NCI-H446 treated with DMSO at 0.1 percent for 48 hours (cell line): ENCODE measurements around the gene FRMD8.
A peak's percentile ranks its signal among the peaks of the same experiment; 100 is the strongest.

ENCODE experiments used
- DNase-seq: peaks from one replicate; lab custom pipeline; 2025; lab: John Stamatoyannopoulos, UW

Gene FRMD8

GRCh38 chr11:65386307-65387140 is at the start of gene FRMD8:
Gene FRMD8 (plus strand): TSS chr11:65386637. CDS start chr11:65387037, 400 bp downstream.
- peak; percentile 51 for DNase-seq

- DNase-seq, result no peak
Measured at GRCh38 chr11:65338676-65339075, 47.8 kb upstream of the FRMD8 start.

GRCh38 chr11:65340226-65340625 is 46.2 kb upstream of the FRMD8 start:
- no peak for DNase-seq

- DNase-seq, result no peak
Measured at GRCh38 chr11:65341856-65342255, 44.6 kb upstream of the FRMD8 start.

GRCh38 chr11:65351511-65351910 is 34.9 kb upstream of the FRMD8 start:
- no peak for DNase-seq

- no peak for DNase-seq
Measured at GRCh38 chr11:65352783-65353182, 33.7 kb upstream of the FRMD8 start.

DNA sequence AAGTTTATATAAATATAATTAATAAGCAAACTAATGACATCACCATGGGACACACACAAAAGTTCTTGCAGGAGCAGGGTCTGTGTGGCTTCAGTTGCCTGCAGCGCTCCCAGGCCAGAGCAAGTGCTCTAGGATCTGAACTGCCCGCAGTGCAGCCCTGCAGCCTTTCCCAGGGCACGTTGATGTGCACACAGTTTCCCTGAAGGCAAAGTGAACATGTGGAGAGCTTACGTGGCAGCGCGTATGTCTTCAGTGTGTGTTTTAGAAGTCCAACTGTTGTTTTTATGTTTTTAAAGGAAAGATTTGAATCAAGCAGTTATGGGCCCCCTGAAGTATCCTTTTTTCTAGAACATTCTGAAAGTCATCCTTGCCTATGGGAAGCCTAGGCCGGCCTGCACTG is 33.1 kb upstream of the FRMD8 start:
- DNase-seq, result no peak

DNA sequence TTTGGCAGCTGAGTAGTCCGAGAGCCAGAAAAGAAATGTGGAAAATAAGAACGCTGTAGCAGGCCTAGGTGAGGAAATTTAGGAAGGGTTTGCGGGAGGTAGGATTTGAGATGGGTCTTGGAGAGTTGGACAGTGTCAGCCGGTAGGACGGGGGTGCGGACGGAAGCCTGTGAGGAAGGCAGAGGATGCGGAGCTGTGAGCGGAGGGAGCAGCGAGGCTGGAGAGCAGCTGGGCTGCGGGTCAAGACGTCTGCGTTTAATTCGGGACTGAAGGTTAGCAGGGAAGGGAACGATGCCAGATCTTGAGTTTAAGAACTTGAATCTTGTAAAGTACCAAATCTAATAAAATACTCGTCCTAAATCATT is 32.6 kb upstream of the FRMD8 start:
- DNase-seq, result no peak

GRCh38 chr11:65354265-65355012 is 32.0 kb upstream of the FRMD8 start, which contains the start of gene TIGD3:
Gene TIGD3 (plus strand): TSS chr11:65354751. CDS start chr11:65355809, 1,058 bp downstream.
- DNase-seq, result peak; percentile 91

- no peak for DNase-seq
Measured at GRCh38 chr11:65355013-65355775, 31.2 kb upstream of the FRMD8 start.

DNA sequence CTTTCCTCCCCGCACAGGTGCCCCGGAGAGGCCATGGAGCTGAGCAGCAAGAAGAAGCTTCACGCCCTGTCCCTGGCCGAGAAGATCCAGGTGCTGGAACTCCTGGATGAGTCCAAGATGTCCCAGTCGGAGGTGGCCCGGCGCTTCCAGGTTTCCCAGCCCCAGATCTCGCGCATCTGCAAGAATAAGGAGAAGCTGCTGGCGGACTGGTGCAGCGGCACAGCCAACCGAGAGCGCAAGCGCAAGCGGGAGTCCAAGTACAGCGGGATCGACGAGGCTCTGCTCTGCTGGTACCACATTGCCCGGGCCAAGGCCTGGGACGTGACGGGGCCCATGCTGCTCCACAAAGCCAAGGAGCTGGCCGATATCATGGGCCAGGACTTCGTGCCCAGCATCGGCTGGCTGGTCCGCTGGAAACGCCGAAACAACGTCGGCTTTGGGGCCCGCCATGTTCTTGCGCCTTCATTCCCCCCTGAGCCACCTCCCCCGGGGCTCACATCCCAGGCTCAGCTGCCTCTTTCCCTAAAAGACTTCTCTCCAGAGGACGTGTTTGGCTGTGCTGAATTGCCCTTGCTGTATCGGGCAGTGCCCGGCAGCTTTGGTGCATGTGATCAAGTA is 30.6 kb upstream of the FRMD8 start:
- no peak for DNase-seq

DNA sequence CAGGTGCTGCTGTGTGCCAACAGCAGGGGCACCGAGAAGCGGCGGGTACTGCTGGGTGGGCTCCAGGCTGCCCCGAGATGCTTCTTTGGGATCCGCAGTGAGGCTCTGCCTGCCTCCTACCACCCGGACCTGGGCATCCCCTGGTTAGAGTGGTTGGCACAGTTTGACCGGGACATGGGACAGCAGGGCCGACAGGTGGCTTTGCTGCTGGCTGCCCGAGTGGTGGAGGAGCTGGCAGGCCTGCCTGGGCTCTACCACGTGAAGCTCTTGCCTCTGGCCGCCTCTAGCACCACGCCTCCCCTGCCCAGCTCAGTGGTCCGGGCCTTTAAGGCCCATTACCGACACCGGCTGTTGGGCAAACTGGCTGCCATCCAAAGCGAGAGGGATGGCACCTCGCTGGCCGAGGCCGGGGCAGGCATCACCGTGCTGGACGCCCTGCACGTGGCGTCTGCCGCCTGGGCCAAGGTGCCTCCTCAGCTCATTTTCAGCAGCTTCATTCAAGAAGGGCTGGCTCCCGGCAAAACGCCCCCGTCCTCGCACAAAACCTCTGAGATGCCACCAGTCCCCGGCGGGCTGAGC is 30.0 kb upstream of the FRMD8 start:
- DNase-seq, result no peak

DNA sequence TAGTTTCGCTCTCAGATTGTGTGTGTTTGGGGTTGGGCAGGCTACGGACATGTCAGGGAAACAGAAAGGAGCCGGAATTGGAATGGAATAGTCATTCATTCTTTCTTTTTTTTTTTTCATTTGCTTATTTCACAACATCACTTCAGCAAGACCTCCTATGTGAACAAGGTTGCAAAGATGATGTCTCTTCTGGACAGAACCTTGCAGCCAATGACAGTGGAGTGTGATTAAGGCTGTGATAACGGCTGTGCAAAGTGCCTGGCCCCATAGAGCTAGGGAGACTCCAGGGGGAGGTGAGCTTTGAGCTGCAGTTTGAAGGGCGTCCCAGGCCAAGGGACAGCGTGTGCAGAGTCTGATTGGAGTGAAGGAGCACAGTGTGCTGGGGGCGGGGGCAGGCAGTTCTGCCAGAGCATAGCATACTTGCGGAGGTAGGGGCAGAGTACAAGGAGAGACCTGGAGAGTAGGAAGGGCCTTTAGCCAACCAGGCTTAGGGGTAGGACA is 28.5 kb upstream of the FRMD8 start:
- no peak for DNase-seq

DNA sequence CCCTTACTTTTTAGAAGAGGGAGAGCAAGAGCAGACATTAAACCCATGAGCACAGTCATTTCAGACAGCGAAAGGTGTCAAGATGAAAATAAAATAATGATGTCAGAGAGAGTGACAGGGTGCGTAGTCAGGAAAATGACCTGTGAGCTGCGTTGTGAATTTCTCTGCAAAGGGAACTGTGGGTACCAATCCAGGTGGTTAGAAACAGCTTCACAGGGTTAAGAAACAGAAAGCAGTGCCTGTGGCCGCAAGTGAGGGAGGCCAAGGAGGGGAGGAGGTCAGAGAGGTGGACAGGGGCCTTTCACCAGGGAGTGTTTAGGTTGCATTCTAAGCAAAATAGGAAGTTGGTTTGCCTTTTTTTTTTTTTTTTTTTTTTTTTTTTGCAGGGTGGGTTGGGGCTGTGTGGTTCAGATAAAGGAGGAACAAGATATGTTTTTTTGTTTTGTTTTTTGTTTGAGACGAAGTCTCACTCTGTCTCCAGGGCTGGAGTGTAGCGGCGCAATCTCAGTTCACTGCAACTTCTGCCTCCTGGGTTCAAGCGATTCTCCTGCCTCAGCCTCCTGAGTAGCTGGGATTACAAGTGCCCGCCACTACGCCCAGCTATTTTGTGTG is 24.0 kb upstream of the FRMD8 start:
- no peak for DNase-seq

DNA sequence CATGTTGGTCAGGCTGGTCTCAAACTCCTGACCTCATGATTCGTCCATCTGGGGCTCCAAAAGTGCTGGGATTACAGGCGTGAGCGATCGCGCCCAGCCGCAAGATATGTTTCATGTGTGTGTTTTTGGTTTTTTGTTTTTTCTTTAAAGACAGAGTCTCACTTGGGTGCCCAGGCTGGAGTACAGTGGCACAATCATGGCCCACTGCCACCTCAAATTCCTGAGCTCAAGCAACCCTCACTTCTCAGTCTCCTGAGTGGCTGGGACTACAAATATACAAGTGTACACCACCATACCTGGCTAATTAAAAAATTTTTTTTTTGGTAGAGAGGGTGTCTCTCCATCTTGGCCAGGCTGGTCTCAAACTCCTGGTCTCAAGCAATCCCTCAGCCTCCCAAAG is 23.5 kb upstream of the FRMD8 start:
- no peak for DNase-seq

- DNase-seq, result no peak
Measured at GRCh38 chr11:65363770-65364169, 22.7 kb upstream of the FRMD8 start.

DNA sequence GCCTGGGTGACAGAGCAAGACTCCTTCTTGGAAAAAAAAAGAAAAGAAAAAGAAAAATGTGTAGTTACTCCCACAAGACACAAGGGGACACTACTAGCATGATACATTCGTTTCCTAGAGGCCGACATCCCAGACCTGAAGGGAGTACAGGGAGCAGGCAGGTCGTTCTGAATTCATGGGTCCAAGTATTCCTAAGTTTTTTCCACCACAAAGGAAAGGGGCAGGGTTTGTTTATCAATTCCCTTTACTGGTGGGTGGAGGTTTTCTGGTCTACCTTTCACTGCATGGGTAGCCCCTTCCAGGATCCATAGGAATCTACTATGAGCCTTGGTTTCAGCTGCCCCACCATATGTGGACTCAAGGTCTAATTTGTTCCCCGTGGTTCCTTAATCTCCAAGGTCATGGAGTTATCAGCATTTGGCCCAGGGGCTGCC is 20.1 kb upstream of the FRMD8 start:
- peak; percentile 74 for DNase-seq

DNA sequence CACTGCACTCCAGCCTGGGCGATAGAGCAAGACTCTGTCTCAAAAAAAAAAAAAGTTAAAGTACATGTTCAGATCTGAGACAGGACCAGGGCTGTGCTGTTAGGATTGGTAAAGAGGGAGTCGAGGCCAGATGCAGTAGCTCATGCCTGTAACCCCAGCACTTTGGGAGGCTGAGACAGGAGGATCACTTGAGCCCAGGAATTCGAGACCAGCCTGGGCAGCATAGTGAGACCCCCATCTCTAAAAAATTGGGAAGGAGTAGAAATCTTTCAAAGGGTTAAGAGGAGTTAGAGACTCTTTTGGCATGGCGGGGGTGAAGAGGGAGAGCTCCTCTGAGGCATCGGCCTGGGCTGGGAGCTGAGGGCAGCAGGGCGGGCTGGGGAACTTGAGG is 15.8 kb upstream of the FRMD8 start:
- no peak for DNase-seq

GRCh38 chr11:65373839-65374580 is 12.4 kb upstream of the FRMD8 start:
- DNase-seq, result no peak

- no peak for DNase-seq
Measured at GRCh38 chr11:65375012-65375411, 11.4 kb upstream of the FRMD8 start.
